ENCODE measurements around the gene MSH3. TPM values are rescaled to one million over a fixed set of nuclear protein-coding genes. Genes with fewer than 3 reads are reported as not detected.

The MSH3 gene
- total RNA-seq, 3 donors from 2014 or later (not counting 1 experiment from before 2014, with no cell fraction given) = 11.6 to 17.1 (median 15.5) TPM

DNA sequence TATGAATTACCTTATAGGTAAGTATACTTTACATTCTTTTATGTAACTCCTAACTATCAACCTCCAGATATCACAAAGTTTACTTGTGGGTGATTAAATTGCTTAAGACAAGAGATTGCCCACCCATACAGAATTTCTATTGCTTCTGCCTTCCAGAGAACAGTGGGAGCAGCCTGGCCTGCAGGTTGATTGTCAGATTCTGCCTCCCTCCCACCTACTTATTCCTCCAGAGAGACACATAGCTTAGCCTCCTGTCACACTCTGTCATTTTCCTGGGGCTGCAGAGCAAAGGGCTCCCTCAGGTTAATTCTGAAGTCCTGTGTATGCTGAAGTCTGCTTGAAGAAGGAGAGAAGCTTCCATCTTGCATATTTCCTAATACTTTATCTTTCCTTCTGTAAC, 48.8 kb downstream of the MSH3 start:
- H3K4me1 Mint-ChIP-seq = peaks cover 22 to 25% of the 10 kb centered on the region in 2 donors
- Histone ChIP-seq H3K36me3 (ENCODE audit: control insufficient read depth, insufficient read depth, low read length) (no peaks in the 10 kb centered on the region), H3K27me3 (ENCODE audit: control insufficient read depth, insufficient read depth, low read length) (no peaks in the 10 kb centered on the region), H3K4me3 (ENCODE audit: low read length) (no peak overlapping the region), H3K9me3 (ENCODE audit: control insufficient read depth, insufficient read depth, low read length) (no peaks in the 10 kb centered on the region), H3K27ac (ENCODE audit: low read length) (no peak overlapping the region), H3K4me1 (ENCODE audit: control insufficient read depth, insufficient read depth, low read length) (peaks cover 10% of the 10 kb centered on the region)
- TF ChIP-seq, protein P1, sequence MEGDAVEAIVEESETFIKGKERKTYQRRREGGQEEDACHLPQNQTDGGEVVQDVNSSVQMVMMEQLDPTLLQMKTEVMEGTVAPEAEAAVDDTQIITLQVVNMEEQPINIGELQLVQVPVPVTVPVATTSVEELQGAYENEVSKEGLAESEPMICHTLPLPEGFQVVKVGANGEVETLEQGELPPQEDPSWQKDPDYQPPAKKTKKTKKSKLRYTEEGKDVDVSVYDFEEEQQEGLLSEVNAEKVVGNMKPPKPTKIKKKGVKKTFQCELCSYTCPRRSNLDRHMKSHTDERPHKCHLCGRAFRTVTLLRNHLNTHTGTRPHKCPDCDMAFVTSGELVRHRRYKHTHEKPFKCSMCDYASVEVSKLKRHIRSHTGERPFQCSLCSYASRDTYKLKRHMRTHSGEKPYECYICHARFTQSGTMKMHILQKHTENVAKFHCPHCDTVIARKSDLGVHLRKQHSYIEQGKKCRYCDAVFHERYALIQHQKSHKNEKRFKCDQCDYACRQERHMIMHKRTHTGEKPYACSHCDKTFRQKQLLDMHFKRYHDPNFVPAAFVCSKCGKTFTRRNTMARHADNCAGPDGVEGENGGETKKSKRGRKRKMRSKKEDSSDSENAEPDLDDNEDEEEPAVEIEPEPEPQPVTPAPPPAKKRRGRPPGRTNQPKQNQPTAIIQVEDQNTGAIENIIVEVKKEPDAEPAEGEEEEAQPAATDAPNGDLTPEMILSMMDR (IDR thresholded peaks at IDR 0.05) = no peak
- intact Hi-C loops (cut with micrococcal nuclease) = no loop called here
- ATAC-seq = no peak
- H3K4me3 Mint-ChIP-seq = peak overlapping the region; percentile 50
- H3K27ac Mint-ChIP-seq = no peak overlapping the region
- no peaks in the 10 kb centered on the region for H3K9me3 Mint-ChIP-seq
- DNase-seq = no peak
- H3K27me3 Mint-ChIP-seq (ENCODE audit: low read depth in 2 of 2) = no peaks in the 10 kb centered on the region
- no peaks in the 10 kb centered on the region for H3K36me3 Mint-ChIP-seq

DNA sequence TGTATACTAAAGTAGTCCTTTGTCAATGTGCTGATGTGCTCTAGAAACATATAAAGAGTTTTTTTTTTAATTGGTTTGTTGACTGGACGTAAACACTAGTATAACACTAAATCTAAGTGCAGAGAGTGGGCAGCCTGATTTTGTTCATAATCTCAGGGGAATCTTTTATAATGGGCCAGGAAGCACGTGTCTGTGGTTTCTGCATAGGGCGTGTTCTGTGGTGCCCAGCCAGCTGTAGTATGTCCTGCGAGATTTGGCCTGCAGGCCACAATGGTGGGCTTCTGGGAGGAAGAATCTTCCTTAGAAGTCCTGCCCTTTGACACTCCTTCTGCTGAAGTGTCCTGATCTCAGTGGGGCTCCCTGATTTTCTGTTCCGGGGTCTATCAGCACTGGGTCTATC, 49.3 kb downstream of the MSH3 start:
- intact Hi-C loops (cut with micrococcal nuclease) = no loop called here
- Histone ChIP-seq H3K4me3 (ENCODE audit: low read length) (no peak overlapping the region), H3K27me3 (ENCODE audit: control insufficient read depth, insufficient read depth, low read length) (no peaks in the 10 kb centered on the region), H3K27ac (ENCODE audit: low read length) (no peak overlapping the region), H3K9me3 (ENCODE audit: control insufficient read depth, insufficient read depth, low read length) (no peaks in the 10 kb centered on the region), H3K36me3 (ENCODE audit: control insufficient read depth, insufficient read depth, low read length) (no peaks in the 10 kb centered on the region), H3K4me1 (ENCODE audit: control insufficient read depth, insufficient read depth, low read length) (peaks cover 10% of the 10 kb centered on the region)
- Mint-ChIP-seq H3K4me1 (peaks cover 22 to 25% of the 10 kb centered on the region in 2 donors), H3K27ac (no peak overlapping the region), H3K9me3 (no peaks in the 10 kb centered on the region), H3K36me3 (no peaks in the 10 kb centered on the region), H3K27me3 (ENCODE audit: low read depth in 2 of 2) (no peaks in the 10 kb centered on the region), H3K4me3 (peak overlapping the region; percentile 50)
- TF ChIP-seq, protein P1 (IDR thresholded peaks at IDR 0.05) = no peak
- no peak for DNase-seq
- peak; percentile 50 to 82 (median 53) for ATAC-seq
- 37% methylated on average over 5 of the region's 5 CpGs for WGBS (ENCODE audit: insufficient coverage)

DNA sequence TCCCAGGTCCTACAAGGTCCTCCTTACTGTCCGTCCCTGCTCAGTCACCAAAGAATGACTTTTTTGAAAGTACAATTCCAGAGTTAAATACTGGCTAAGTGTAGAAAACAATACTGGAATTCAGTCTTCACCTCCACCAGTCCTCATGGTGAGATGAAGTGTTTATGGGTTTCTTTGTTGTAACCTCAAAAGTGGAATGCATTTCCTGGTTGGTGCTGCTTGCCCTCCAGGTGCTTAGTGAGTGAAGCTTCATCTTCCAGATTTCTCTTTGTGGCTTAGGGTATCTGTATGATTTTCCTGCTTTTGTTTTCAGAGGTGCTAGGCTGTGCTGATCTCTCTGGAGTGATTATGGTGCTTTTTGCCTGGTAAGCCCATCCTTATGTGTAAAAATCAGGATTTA, 49.8 kb downstream of the MSH3 start:
- H3K4me1 ChIP-seq (ENCODE audit: control insufficient read depth, insufficient read depth, low read length) = peaks cover 10% of the 10 kb centered on the region
- DNase-seq (no peak), ATAC-seq (no peak)
- H3K36me3 Mint-ChIP-seq = no peaks in the 10 kb centered on the region
- H3K4me3 Mint-ChIP-seq = peak overlapping the region; percentile 9
- no peak overlapping the region for H3K27ac Mint-ChIP-seq
- H3K36me3 ChIP-seq (ENCODE audit: control insufficient read depth, insufficient read depth, low read length) = no peaks in the 10 kb centered on the region
- H3K27ac ChIP-seq (ENCODE audit: low read length) = no peak overlapping the region
- no peaks in the 10 kb centered on the region for H3K9me3 ChIP-seq (ENCODE audit: control insufficient read depth, insufficient read depth, low read length)
- H3K9me3 Mint-ChIP-seq = no peaks in the 10 kb centered on the region
- no peaks in the 10 kb centered on the region for H3K27me3 Mint-ChIP-seq (ENCODE audit: low read depth in 2 of 2)
- H3K4me1 Mint-ChIP-seq = peaks cover 22 to 25% of the 10 kb centered on the region in 2 donors
- intact Hi-C loops (cut with micrococcal nuclease) = no loop called here
- no peak overlapping the region for H3K4me3 ChIP-seq (ENCODE audit: low read length)
- WGBS (ENCODE audit: insufficient coverage) = 100% methylated on average over 1 of the region's 1 CpG
- no peaks in the 10 kb centered on the region for H3K27me3 ChIP-seq (ENCODE audit: control insufficient read depth, insufficient read depth, low read length)
- TF ChIP-seq, protein P1 (IDR thresholded peaks at IDR 0.05) = no peak

DNA sequence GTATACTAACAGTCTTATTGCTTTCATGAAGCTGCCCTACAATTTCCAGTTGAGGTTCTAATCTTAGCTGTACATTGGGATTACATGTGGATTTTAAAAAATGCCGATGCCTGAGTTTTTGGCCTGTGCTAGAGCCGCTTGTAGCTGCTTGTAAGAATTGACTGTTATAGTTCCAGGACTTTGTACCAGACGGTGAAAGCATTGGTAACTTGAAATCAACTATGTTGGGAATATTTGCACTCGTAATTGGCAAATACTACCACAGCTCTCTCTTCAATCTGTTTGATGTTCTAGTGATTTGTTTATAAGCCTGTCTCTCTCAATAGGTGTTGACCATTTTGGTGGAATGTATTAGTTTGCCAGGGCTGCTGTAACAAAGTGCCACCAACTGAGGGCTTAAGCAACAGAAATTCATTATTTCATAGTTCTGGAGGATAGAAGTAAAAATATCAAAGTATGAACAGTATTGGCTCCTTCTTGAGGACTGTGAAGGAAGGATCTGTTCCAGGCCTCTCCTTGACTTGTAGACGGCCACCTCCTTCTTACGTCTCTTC, 50.8 kb downstream of the MSH3 start:
- Mint-ChIP-seq H3K36me3 (no peaks in the 10 kb centered on the region), H3K27ac (no peak overlapping the region), H3K9me3 (no peaks in the 10 kb centered on the region), H3K4me1 (peaks cover 22 to 25% of the 10 kb centered on the region in 2 donors), H3K27me3 (ENCODE audit: low read depth in 2 of 2) (no peaks in the 10 kb centered on the region), H3K4me3 (no peak overlapping the region)
- no peaks in the 10 kb centered on the region for H3K36me3 ChIP-seq (ENCODE audit: control insufficient read depth, insufficient read depth, low read length)
- H3K9me3 ChIP-seq (ENCODE audit: control insufficient read depth, insufficient read depth, low read length) = no peaks in the 10 kb centered on the region
- intact Hi-C loops (cut with micrococcal nuclease) = no loop called here
- 98% methylated on average over 6 of the region's 6 CpGs for WGBS (ENCODE audit: insufficient coverage)
- no peak overlapping the region for H3K27ac ChIP-seq (ENCODE audit: low read length)
- ATAC-seq (no peak), DNase-seq (no peak)
- peaks cover 10% of the 10 kb centered on the region for H3K4me1 ChIP-seq (ENCODE audit: control insufficient read depth, insufficient read depth, low read length)
- no peak overlapping the region for H3K4me3 ChIP-seq (ENCODE audit: low read length)
- H3K27me3 ChIP-seq (ENCODE audit: control insufficient read depth, insufficient read depth, low read length) = no peaks in the 10 kb centered on the region
- TF ChIP-seq, protein P1 (IDR thresholded peaks at IDR 0.05) = no peak

Measured in natural killer cell (primary cell).